Vagina (tissue), 2 donors: ENCODE measurements around the gene PLCB2.

Source experiments
- POLR2A ChIP-seq, 2 donors: fragments of 450-650 bp; IDR thresholded peaks; one replicate each; pipeline ENCODE4 v1.6.1; 2017; ENCODE audit warnings: antibody characterized with exemption in 2 of 2, mild to moderate bottlenecking in 2 of 2, moderate library complexity in 2 of 2
- POLR2AphosphoS5 ChIP-seq, 2 donors: sonication (generic); formaldehyde crosslinking; IDR thresholded peaks; one replicate each; pipeline ENCODE4 v1.9.0; 2017; ENCODE audit warnings: antibody characterized with exemption in 2 of 2, mild to moderate bottlenecking in 2 of 2, low read depth in 1 of 2; ENCODE audit not compliant: insufficient read depth in 1 of 2
- TF ChIP-seq, protein P1 (sequence below), 3 experiments: fragments of 450-650 bp in 2 of 3; fragments of 200-600 bp in 1 of 3; sonication (generic) in 1 of 3; IDR thresholded peaks; one replicate each; pipeline ENCODE4 v1.5.1; 2017 to 2019; ENCODE audit warnings: antibody characterized with exemption in 3 of 3, mild to moderate bottlenecking in 2 of 3, moderate library complexity in 2 of 3

DNA sequence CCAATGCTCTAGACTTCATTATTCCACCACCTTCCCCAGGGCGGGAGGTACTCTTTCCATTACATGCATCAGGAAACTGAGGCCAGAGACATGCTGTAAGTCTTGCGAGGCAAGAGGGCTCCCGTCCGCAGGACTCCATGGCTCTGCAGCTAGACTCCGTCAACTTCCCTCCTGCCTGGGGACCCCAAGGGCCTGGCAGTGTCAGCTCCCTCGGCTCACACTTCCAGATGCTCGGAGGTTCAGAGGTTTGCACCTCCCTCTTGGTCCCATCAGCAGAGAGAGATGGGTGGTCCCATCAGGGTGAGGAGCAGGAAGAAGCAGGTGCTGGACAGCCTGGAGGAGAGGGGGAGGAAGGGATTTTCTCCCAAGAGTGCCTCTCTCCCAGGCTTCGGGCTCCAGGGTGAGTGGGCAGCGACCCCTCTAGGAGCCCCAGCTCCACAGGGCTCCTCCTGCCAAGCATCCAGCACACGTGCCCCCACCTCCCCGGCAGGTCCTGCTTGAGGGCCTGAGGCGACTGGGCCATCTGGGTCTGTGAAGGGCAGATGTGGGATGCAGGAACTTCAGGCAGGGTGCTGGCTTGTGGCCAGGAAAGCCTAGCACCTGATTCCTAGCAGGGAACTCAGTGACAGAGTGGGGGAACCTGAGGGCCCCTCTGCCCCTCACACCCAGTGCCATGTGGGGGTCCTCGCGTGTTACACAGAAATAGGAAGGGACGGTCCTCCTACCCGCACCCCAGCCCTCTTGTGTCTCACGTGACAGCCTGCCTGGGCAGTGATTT, 59.5 kb downstream of the PLCB2 start:
- TF ChIP-seq POLR2A (IDR thresholded peaks at IDR 0.05) (no peak), POLR2AphosphoS5 (IDR thresholded peaks at IDR 0.05; ENCODE audit: insufficient read depth in 1 of 2, low read depth in 1 of 2) (no peak)
- TF ChIP-seq, protein P1, sequence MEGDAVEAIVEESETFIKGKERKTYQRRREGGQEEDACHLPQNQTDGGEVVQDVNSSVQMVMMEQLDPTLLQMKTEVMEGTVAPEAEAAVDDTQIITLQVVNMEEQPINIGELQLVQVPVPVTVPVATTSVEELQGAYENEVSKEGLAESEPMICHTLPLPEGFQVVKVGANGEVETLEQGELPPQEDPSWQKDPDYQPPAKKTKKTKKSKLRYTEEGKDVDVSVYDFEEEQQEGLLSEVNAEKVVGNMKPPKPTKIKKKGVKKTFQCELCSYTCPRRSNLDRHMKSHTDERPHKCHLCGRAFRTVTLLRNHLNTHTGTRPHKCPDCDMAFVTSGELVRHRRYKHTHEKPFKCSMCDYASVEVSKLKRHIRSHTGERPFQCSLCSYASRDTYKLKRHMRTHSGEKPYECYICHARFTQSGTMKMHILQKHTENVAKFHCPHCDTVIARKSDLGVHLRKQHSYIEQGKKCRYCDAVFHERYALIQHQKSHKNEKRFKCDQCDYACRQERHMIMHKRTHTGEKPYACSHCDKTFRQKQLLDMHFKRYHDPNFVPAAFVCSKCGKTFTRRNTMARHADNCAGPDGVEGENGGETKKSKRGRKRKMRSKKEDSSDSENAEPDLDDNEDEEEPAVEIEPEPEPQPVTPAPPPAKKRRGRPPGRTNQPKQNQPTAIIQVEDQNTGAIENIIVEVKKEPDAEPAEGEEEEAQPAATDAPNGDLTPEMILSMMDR (IDR thresholded peaks at IDR 0.05) = no peak
